Lower leg skin (tissue), 4 donors: Measurements from ENCODE around the gene CRTC1. TPM values are rescaled to one million over a fixed set of nuclear protein-coding genes. Genes with fewer than 3 reads are reported as not detected.

Experiments used
- DNase-seq, 2 donors: peaks; one replicate each; pipeline ENCODE4 v3.0.0-alpha.2; 2019; ENCODE audit warnings: low spot score in 2 of 2
- H3K4me3 ChIP-seq: fragments of 200-600 bp; sonication (generic); 2 replicates; pipeline ENCODE4 v1.5.1; 2017; ENCODE audit warnings: mild to moderate bottlenecking, low read depth; ENCODE audit not compliant: poor library complexity, severe bottlenecking
- CTCF ChIP-seq, 3 donors: fragments of 450-650 bp; IDR thresholded peaks; one replicate each; pipeline ENCODE4 v1.5.1; 2016; ENCODE audit warnings: antibody characterized with exemption in 3 of 3, mild to moderate bottlenecking in 3 of 3, moderate library complexity in 2 of 3
- POLR2A ChIP-seq, 2 donors: fragments of 450-650 bp; IDR thresholded peaks; one replicate each; pipeline ENCODE4 v1.6.1; 2016 to 2017; ENCODE audit warnings: antibody characterized with exemption in 2 of 2, mild to moderate bottlenecking in 1 of 2, moderate library complexity in 1 of 2
- WGBS, 2 donors: methylation state at CpG; one replicate each; pipeline ENCODE4 v1.1.5; 2018; 5-methylcytosine and 5-hydroxymethylcytosine counted together
- intact Hi-C: fragments of 100-400 bp; cut with DNase I; formaldehyde crosslinking; loops from one replicate; pipeline ENCODE4 v1.15.0; 2023; ENCODE audit warnings: low total_unique reads
- total RNA-seq, 4 donors: library from RNA; depleted of rRNA; stranded (reverse); fragments of >200 nt; gene quantifications; one replicate each; pipeline ENCODE4 v1.1.0, GENCODE V29; 2016

CRTC1 gene
- total RNA-seq, 4 donors from 2014 or later, result 2.1 to 5.5 (median 4.2) TPM

GRCh38 chr19:18763674-18764590, 80.5 kb downstream of the CRTC1 start:
- WGBS, 2 donors, result 51 to 60% methylated on average over 32 to 33 of the region's 41 CpGs
- TF ChIP-seq CTCF (IDR thresholded peaks at IDR 0.05) (no peak), POLR2A (IDR thresholded peaks at IDR 0.05) (no peak)
- intact Hi-C loops, result loop anchor here (10.0 kb wide), 1 partner anchor 169 kb away; no protein-coding TSS in a partner anchor
- no peak overlapping the region for H3K4me3 ChIP-seq
- DNase-seq, result peak; percentile 67 to 91

DNA sequence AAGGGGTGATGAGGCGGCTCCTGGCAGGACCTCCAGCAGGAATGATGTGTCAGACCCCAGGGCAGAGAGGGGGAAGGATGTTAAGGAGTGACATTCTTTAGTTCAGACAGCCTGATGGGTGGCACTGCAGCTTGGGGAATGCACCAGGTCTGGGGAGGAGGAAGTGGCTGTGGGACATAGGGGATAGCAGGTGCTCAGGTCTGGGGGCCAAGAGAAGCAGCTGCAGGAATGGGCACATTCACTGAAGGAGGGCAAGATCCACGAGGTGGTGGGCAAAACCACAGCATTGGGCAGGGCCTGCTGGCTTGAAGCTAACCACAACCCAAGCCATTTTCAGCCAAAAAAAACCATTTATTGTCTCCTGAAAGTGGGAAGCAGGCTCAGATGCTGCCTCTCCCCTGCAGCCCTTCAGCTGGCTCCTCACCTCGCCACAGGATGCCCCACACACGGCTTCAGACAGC, 81.1 kb downstream of the CRTC1 start:
- H3K4me3 ChIP-seq, result no peak overlapping the region
- intact Hi-C loops, result loop anchor here (10.0 kb wide), 1 partner anchor 170 kb away; no protein-coding TSS in a partner anchor
- no peak for DNase-seq
- TF ChIP-seq CTCF (IDR thresholded peaks at IDR 0.05) (no peak), POLR2A (IDR thresholded peaks at IDR 0.05) (no peak)
- WGBS, 2 donors, result 42 to 62% methylated on average over 4 of the region's 4 CpGs

GRCh38 chr19:18765224-18765623, 81.7 kb downstream of the CRTC1 start:
- DNase-seq, result no peak
- TF ChIP-seq POLR2A (IDR thresholded peaks at IDR 0.05) (no peak), CTCF (IDR thresholded peaks at IDR 0.05) (no peak)
- 55 to 83% methylated on average over 6 to 8 of the region's 8 CpGs for WGBS, 2 donors
- intact Hi-C loops, result loop anchor here (10.0 kb wide), 1 partner anchor 170 kb away; no protein-coding TSS in a partner anchor
- no peak overlapping the region for H3K4me3 ChIP-seq

GRCh38 chr19:18768046-18768771, 84.7 kb downstream of the CRTC1 start:
- DNase-seq, result no peak
- 87 to 90% methylated on average over 21 to 30 of the region's 30 CpGs for WGBS, 2 donors
- intact Hi-C loops, result loop anchor here (10.0 kb wide), 1 partner anchor 173 kb away; no protein-coding TSS in a partner anchor
- TF ChIP-seq POLR2A (IDR thresholded peaks at IDR 0.05), result no peak
- H3K4me3 ChIP-seq, result no peak overlapping the region

GRCh38 chr19:18768997-18769891, 85.8 kb downstream of the CRTC1 start:
- intact Hi-C loops, result loop anchor here (10.0 kb wide), 1 partner anchor 174 kb away; no protein-coding TSS in a partner anchor
- no peak for DNase-seq
- no peak overlapping the region for H3K4me3 ChIP-seq
- TF ChIP-seq POLR2A (IDR thresholded peaks at IDR 0.05), result no peak
- TF ChIP-seq CTCF (IDR thresholded peaks at IDR 0.05), result no peak
- WGBS, 2 donors, result 89 to 92% methylated on average over 22 to 24 of the region's 24 CpGs
